ENCODE measurements around the gene ZNRF2.

Gene ZNRF2

DNA sequence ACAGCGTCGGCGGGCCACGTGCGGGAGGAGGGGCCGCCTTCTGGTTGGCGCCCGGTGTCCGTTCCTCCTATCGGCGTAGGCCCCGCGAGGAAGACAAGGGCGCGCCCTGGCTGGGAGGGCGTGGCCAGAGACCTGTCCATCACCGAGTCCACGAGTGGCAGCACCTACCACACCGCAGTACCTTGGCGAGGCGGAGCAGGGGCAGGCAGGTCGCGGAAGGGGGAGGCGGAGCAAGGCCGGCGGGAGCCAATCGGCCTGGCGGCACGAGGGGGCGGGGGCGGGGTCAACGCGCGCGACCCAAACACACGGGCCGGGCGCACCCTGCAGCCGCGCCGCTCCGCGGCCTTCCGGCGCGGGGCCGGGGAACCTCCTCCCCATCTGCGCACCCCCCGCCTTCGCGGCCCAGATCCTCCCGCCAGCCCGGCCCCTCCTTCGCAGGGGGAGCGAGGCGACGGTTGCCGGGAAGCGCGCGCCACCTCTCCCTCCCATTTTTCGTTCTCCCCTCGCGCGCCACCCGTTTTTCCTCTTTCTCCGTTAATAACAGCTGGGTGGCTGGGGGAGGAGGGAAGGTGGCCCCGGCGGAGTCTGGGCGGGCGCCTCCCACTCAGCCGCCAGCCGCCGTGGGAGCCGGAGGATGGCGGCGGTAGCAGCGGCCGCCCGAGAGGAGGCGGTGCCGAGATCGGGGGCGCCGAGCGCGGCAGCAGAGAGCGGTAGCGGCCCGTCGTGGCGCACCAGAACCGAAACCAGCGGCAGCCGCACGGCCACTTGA, at the start of gene ZNRF2:
ZNRF2 (plus strand) TSS at position 300 of the 769 bp plus-strand sequence. CDS start 761 bp downstream, outside the sequence.
- peak within 1 kb of the TSS; percentile 72 for H3K4me3 ChIP-seq (ENCODE audit: low read depth, low read length)

DNA sequence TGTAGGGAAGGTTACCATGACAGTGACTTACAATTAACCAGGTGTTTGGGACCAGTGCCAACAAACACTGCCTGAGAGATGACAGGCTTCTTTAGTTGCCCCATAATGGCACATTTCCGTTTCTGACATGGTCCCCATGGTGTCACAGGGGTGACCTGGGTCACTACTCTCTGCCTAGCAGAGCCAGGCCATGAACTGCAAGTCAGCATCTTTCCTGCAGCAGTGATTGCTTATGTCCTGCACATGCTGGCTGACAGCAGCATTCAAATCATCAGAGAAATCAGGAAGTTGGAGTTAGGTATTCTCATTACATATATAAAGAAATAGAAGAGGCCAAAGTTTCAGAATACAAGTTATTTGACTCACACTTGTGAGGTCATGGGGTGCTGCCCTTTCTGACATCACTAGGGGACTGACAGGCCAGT, 47.1 kb upstream of the ZNRF2 start:
- no peak for TF ChIP-seq MYC (IDR thresholded peaks at IDR 0.05; ENCODE audit: low read depth, low read length)
- H3K4me3 ChIP-seq (ENCODE audit: low read depth, low read length) = no peak overlapping the region
- no peak for DNase-seq (ENCODE audit: low read depth)

More for the DNA sequence above, at the start of gene ZNRF2:
- TF ChIP-seq MYC (IDR thresholded peaks at IDR 0.05; ENCODE audit: low read depth, low read length) (peak; percentile 90), POLR2A (IDR thresholded peaks at IDR 0.05; ENCODE audit: extremely low read depth, insufficient read length) (peak; percentile 69)
- TF ChIP-seq, protein P1, sequence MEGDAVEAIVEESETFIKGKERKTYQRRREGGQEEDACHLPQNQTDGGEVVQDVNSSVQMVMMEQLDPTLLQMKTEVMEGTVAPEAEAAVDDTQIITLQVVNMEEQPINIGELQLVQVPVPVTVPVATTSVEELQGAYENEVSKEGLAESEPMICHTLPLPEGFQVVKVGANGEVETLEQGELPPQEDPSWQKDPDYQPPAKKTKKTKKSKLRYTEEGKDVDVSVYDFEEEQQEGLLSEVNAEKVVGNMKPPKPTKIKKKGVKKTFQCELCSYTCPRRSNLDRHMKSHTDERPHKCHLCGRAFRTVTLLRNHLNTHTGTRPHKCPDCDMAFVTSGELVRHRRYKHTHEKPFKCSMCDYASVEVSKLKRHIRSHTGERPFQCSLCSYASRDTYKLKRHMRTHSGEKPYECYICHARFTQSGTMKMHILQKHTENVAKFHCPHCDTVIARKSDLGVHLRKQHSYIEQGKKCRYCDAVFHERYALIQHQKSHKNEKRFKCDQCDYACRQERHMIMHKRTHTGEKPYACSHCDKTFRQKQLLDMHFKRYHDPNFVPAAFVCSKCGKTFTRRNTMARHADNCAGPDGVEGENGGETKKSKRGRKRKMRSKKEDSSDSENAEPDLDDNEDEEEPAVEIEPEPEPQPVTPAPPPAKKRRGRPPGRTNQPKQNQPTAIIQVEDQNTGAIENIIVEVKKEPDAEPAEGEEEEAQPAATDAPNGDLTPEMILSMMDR (IDR thresholded peaks at IDR 0.05; ENCODE audit: low read depth, low read length) = peak; percentile 35
- TF ChIP-seq, protein P2, sequence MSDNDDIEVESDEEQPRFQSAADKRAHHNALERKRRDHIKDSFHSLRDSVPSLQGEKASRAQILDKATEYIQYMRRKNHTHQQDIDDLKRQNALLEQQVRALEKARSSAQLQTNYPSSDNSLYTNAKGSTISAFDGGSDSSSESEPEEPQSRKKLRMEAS (IDR thresholded peaks at IDR 0.05; ENCODE audit: low read depth, low read length) = peak; percentile 98
- peak; percentile 100 for DNase-seq (ENCODE audit: low read depth)

DNA sequence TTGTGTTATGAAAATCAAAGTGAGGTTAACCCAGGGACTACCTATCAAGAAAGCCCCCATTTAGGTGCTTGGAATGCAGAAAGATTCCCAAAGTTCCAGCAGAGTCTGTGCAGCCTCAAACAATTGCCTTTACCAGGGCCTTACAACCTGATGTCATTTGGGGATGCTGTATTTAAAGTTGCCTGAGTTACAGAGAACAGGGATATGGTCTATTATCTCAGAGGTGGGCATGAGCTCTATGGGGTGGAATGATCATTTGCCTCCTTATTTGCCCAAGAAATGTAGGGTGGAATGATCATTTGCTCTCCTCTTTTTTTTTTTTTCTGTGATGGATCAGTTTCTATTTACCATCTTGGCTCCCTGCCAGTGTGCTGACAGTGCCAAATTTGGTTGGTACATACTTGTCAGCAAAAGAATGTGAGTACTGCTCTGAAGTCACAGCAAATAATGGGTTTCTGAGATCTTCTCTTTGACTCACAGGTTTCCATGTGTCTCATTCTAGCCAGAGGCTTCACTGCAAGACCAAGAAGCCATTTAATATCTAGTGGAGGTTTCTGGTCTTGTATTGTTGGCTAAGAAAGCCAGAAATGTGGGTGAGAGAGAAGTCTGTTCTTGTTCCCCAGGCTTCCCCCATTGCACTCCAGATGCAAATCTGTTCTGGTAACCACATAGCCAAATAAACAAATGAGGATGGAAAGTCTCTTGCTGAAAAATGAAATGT, 45.5 kb upstream of the ZNRF2 start:
- H3K4me3 ChIP-seq (ENCODE audit: low read depth, low read length) = no peak overlapping the region
- DNase-seq (ENCODE audit: low read depth) = no peak
- TF ChIP-seq POLR2A (IDR thresholded peaks at IDR 0.05; ENCODE audit: extremely low read depth, insufficient read length) = no peak
- TF ChIP-seq MYC (IDR thresholded peaks at IDR 0.05; ENCODE audit: low read depth, low read length) = no peak
- TF ChIP-seq, protein P1 (IDR thresholded peaks at IDR 0.05; ENCODE audit: low read depth, low read length) = no peak
- TF ChIP-seq, protein P2 (IDR thresholded peaks at IDR 0.05; ENCODE audit: low read depth, low read length) = no peak

DNA sequence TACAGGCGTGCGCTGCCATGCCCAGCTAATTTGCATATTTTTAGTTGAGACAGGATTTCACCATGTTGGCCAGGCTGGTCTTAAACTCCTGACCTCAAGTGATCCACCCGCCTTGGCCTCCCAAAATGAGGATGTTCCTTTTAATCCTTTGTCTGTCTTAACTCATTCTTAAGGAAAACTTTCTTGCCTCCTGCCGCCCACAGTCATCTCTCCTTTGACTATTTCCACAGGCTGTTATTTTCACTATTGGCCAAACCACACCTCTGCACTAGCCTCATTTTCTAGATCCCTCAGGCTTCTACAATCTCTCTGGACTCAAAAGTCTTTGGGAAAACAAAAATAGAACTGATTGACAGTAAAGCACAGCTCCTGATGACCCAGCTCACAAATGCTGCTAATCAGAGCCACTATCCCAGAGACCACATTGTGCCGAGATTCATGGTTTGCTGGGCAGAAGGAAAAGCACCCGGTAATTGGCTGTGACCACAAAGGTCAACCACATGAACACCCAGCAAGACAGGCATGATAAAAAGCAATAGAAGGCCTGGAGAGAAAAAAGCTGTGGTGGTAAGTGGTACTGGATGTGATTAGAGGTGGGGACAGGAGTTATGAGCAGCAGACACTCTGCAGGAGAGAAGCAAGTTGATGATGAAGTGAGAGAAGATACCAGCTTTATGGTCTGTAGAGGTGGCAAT, 44.1 kb upstream of the ZNRF2 start:
- peak; percentile 36 for DNase-seq (ENCODE audit: low read depth)
- TF ChIP-seq POLR2A (IDR thresholded peaks at IDR 0.05; ENCODE audit: extremely low read depth, insufficient read length) = no peak
- TF ChIP-seq, protein P1 (IDR thresholded peaks at IDR 0.05; ENCODE audit: low read depth, low read length) = no peak
- TF ChIP-seq, protein P2 (IDR thresholded peaks at IDR 0.05; ENCODE audit: low read depth, low read length) = no peak
- no peak for TF ChIP-seq MYC (IDR thresholded peaks at IDR 0.05; ENCODE audit: low read depth, low read length)
- no peak overlapping the region for H3K4me3 ChIP-seq (ENCODE audit: low read depth, low read length)

DNA sequence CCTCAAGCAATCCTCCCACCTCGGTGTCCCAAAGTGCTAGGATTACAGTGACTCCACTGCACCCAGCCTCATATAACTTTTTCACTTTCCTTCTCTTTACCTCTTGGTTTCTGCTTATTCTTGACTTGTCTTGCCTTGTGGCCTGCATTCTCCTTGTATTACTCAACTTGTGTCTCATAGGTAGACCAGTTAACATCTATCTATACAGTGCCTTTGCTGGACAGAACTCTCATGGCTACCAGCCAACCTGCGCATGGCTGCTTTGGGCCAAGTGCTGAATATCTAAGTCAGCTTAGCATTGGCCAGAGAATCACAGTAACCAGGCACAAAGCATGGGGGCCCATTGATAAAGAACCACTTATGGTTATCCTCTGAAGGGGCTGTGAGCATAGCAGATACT, 42.6 kb upstream of the ZNRF2 start:
- DNase-seq (ENCODE audit: low read depth) = no peak
- H3K4me3 ChIP-seq (ENCODE audit: low read depth, low read length) = no peak overlapping the region
- TF ChIP-seq MYC (IDR thresholded peaks at IDR 0.05; ENCODE audit: low read depth, low read length) (no peak), POLR2A (IDR thresholded peaks at IDR 0.05; ENCODE audit: extremely low read depth, insufficient read length) (no peak)
- TF ChIP-seq, protein P1 (IDR thresholded peaks at IDR 0.05; ENCODE audit: low read depth, low read length) = no peak
- TF ChIP-seq, protein P2 (IDR thresholded peaks at IDR 0.05; ENCODE audit: low read depth, low read length) = no peak
